ENCODE results near the gene TSSK1B.
"Not testable (repeated sequence)": the region's sequence is repeated elsewhere in the genome, so short reads cannot be mapped to it uniquely, and the experiment has no call there.

TSSK1B gene, protein sequence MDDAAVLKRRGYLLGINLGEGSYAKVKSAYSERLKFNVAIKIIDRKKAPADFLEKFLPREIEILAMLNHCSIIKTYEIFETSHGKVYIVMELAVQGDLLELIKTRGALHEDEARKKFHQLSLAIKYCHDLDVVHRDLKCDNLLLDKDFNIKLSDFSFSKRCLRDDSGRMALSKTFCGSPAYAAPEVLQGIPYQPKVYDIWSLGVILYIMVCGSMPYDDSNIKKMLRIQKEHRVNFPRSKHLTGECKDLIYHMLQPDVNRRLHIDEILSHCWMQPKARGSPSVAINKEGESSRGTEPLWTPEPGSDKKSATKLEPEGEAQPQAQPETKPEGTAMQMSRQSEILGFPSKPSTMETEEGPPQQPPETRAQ

DNA sequence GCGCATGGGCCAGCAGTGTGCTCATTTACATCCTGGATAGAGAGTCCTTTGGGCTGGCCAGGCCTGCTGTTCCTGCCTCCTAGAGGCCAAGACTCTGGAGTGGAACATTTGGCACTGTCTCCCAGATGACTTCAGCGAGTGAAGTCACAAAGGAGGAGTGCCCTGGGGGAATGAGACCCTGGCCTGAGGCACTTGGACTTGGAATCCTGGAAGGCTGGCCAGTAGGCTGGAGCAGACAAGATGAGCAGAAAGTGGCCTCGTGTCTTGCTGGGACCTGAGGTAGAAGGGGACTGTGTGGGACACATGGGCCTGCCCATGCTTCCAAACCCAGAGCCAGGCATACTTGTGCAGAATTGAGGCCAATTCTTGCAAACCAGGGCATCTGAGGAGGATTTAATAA lies at the start of gene TSSK1B:
Gene TSSK1B (minus strand): TSS at position 101 of the 400 bp plus-strand sequence. CDS start 150 bp downstream, outside the sequence.
- no peak within 1 kb of the TSS for H3K4me3 ChIP-seq (ENCODE audit: low read depth, low read length)
- no peak for DNase-seq (ENCODE audit: low read depth)

DNA sequence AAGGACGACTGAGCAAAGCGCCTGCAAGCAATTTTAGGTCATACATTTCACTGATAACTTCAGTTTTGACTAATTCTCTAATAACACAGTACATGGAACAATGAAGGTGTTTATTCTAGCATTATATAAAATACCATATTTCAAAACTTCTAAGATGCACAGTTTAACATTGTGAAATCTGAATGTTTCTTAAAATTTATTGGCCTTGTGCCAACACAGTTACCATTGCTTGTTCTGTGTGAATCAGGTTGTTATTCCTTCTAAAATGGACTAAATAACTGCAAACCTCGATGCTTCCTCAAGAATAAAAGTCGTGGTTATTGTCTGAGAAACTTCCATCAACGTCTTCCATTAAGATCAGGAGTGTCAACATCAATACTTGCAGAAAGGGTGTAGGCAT lies 45.5 kb upstream of the TSSK1B start:
- no peak for DNase-seq (ENCODE audit: low read depth)
- no peak overlapping the region for H3K4me3 ChIP-seq (ENCODE audit: low read depth, low read length)

DNA sequence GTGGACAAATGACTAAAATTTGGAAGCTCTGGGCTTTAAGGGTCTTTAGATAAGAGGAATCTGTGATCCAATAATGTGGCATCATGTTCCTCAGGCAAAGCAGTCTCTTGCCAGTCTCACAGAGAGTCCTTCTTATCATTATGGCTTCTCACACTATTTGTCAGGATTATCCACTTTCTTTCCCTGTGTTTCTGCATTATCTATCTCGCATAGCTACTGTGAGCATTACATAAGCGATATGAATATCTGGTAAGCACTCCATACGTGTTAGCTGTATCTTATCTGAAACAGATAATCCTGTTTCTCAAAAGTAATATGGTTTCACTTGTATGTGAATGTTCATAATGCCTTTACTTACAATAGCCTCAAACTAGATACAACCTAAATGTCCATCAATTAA lies 43.9 kb upstream of the TSSK1B start:
- no peak for DNase-seq (ENCODE audit: low read depth)

DNA sequence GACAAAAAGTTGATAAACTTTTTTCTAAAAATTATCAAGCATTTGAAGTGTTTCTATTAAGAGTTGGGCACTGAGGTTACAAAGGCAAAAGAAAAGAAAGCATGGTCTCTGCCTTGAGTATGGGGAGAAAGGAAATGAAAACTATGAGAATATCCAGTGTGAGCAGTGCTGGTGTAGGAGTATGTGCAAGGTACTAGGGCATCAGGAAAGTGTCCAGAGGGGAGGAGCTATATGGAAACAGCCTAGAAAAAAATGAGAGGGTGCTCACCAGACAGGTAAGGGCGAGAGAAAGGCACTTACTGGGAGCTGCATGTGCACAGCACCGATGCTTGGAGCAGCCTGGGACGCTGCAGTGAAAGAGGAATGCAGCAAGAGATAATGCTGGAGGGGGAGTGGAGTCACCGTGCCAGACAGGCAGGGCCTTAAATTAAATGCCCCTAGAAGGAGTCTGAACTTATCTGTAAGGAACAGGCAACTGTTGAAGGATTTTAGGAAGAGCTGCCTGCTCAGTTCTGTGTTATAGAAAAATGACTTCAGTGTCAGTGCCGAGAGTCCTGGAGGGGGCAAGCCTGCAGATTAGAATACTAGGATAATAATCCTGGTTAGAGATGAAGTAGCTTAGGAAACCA lies 39.4 kb upstream of the TSSK1B start:
- no peak overlapping the region for H3K4me3 ChIP-seq (ENCODE audit: low read depth, low read length)
- no peak for DNase-seq (ENCODE audit: low read depth)

More for the DNA sequence above, 43.9 kb upstream of the TSSK1B start:
- H3K4me3 ChIP-seq (ENCODE audit: low read depth, low read length), result no peak overlapping the region

DNA sequence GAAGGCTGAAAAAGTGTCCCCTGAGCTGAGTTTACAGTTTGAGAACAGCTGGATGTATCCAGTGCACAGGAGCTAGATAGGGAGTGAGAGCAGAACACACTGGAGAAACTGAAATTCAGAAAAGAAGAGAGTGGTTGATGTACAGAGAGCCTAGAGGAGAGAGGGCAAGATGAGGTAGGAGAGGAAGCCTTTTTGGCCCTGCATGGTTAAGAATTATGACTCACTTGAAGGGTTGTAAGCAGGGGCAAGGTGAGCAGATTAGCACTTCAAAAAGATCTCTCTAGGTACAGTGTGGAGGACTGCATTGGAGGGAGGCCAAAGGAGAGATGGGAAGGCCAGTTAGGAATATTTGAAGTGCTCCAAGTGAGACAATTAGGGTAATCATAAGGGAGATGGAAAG lies 28.2 kb upstream of the TSSK1B start:
- DNase-seq (ENCODE audit: low read depth), result no peak
- no peak overlapping the region for H3K4me3 ChIP-seq (ENCODE audit: low read depth, low read length)

DNA sequence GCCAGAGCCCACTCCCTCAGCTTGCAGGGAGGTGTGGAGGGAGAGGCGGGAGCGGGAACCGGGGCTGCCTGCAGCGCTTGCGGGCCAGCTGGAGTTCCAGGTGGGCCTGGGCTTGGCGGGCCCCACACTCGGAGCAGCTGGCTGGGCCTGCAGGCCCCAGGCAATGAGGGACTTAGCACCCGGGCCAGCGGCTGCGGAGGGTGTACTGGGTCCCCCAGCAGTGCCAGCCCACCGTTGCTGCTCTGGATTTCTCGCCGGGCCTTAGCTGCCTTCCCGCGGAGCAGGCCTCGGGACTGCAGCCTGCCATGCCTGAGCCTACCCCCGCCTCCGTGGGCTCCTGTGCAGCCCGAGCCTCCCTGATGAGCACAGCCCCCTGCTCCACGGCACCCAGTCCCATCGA lies 22.3 kb upstream of the TSSK1B start:
- H3K4me3 ChIP-seq (ENCODE audit: low read depth, low read length); DNase-seq (ENCODE audit: low read depth): not testable (repeated sequence)

DNA sequence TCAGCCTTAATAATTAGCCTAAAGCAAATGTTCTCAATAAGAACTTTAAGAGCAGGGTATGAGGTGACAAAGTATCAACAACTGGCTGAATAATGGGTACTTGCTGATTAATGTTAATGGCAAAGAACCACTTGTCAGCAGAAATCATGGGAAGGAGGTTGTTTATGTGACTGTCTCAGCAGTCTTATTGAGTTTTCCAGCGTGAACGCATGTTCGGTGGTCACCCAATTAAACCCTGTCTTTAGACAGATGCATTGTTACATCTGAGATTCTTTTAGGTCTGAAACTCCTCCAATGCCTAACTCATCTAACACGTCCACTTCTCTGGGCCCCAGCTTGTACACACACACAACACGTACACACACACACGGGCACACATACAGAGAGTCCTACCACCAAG lies 18.2 kb upstream of the TSSK1B start:
- no peak for DNase-seq (ENCODE audit: low read depth)
- no peak overlapping the region for H3K4me3 ChIP-seq (ENCODE audit: low read depth, low read length)

DNA sequence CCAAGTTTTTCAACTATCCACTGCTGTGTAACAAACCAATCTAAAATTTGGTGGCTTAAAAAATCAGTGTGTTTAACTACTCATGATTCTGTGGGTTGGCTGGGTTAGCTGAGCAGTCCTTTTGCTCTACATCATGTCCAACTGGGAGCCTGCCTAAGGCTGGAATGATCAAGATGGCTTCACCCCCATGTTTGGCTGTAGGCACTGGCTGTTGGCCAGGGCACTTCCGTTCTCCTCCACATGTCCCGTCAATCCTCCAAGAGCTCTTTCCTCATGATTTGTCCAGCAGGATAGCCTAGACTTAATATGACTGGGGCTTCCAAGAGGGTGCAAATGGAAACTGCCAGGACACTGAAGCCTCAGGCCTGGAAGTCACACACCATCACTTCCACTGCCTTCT lies 17.0 kb upstream of the TSSK1B start:
- DNase-seq (ENCODE audit: low read depth), result no peak
- H3K4me3 ChIP-seq (ENCODE audit: low read depth, low read length), result no peak overlapping the region

DNA sequence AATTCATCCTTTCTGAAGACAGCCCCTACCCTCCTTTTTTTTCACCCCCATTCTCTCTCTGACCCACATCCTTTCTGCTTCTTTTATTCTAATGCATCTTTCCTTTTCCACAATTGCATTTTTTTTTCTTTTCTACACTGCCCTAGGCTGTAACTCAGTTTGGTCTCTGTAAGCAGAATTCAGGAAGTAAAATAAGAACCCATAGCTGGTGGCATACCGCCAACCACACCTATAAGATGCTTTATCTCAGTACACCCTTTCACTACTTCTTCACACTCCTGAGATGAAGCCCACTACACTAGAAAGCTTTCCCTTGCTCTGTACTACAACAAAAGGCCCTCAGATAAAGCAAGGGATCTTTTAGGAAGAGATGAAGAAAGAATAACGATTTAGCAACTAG lies 16.1 kb upstream of the TSSK1B start:
- no peak for DNase-seq (ENCODE audit: low read depth)
- no peak overlapping the region for H3K4me3 ChIP-seq (ENCODE audit: low read depth, low read length)

DNA sequence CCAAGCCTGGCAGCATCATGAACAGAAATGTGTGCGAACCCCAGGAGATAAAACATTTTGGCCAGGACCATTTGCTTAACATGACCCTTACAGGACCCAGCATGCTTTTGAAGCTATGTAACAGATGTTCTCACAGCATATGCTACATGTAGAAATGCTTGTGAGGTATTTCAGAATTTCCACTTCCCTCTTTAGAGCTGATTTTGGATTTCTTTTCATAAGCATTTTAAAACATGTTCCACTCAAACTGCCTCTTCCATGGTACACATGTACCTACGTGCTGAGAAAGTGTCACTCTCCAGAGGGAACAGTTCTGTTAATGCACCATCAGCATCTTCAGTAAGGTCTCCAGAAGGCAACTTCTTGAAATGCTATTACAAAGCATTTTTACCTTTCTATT lies 15.7 kb upstream of the TSSK1B start:
- peak; percentile 22 for DNase-seq (ENCODE audit: low read depth)
- H3K4me3 ChIP-seq (ENCODE audit: low read depth, low read length), result no peak overlapping the region

DNA sequence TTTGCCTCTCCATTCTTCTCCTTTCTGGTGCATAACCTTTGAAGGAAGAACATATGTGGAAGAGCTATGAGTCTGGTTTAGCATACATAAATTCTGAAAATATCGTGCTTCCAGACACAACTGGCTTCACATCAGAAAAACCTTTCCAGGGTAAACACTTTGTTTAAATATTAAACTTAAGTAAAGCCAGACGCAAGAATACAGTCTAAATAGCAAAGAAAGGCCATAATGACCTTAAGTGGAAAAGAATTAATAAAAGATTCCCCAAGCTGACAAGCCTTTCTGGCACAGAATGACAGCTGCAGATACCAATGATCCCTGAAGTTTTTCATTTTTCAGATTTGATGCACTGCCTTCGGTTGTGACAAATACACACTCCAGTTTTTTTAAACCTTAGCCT lies 13.5 kb upstream of the TSSK1B start:
- H3K4me3 ChIP-seq (ENCODE audit: low read depth, low read length), result no peak overlapping the region
- no peak for DNase-seq (ENCODE audit: low read depth)

DNA sequence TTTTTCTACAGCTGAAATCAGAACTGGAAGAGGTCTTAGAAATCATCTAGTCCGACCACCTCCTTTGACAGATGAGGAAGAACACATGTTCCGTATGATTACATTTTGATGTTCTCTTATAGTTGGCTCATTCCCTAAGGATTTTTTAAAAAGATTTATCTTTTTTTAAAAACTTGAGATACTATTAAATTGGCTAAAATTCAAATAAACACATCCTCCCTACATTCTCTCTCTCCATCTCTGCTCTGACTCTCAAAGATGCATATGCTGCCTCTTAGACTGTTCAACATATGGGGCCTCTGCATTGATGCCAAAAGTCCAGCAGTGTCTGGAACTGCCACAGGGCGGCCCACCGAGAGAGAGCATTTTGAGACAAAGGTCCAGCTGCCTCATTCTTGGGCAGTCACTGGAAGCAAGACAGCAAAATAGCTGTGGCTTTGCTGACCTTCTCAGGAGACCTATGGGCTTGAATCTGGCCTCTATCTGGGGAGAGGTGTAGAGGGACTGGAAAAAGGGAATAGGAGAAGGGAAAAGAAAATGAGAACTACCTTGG lies 12.8 kb upstream of the TSSK1B start:
- no peak for DNase-seq (ENCODE audit: low read depth)
- no peak overlapping the region for H3K4me3 ChIP-seq (ENCODE audit: low read depth, low read length)

DNA sequence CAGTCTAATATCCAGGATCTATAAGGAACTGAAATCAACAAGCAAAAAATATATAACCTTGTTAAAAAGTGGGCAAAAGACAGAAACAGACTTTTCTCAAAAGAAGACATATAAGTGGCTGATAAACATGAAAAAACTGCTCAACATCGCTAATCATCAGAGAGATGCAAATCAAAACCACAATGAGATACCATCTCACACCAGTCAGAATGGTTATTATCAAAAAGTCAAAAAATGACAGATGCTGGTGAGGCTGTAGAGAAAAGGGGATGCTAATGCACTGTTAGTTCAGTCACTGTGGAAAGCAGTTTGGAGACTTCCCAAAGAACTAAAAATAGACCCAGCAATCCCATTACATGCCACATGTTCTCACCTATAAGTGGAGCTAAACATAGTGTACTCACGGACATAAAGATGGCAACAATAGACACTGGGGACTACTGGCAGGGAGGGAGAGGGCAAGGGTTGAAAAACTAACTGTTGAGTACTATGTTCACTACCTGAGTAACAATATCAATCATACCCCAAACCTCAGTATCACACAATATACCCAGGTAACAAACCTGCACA lies 11.7 kb upstream of the TSSK1B start:
- no peak for DNase-seq (ENCODE audit: low read depth)
- no peak overlapping the region for H3K4me3 ChIP-seq (ENCODE audit: low read depth, low read length)

DNA sequence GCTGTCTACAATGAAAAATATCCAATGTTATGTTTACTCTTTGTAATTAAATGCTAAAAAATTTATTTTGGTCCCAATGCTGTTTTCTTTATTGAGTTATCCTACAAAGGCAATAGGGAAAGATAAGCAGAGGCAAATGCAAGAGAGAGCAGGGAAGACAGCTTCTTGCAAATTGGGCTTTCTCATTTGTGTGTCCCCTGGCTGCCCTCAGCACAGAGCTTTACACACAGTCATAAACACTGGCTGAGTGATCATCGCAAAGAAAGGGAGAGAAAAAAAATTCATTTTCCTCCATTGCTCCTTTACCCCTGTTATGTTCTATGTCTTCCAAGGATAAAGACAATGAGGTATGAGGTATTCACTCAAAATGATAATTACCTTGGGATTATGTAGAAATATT lies 2.3 kb upstream of the TSSK1B start:
- H3K4me3 ChIP-seq (ENCODE audit: low read depth, low read length), result no peak overlapping the region
- DNase-seq (ENCODE audit: low read depth), result no peak

DNA sequence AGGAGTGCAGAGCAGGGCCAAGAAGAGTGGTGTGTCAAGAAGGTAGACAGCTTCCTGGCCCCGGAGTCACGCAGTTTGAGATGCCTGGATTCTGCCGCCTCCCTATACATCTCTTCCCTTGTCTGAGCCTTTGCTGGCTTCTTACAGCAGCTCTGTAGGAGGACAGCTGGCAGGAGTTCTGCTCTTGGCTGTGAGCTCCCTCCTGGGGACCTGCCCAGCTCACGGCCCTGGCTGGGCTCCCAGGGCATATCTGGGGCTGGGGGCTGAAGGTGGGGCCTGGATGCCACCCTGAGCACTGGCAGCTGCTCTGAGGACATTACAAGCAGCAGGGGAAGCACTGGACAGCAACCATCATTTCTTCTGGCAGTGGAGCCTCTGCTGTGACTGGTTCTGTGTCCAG lies 786 bp upstream of the TSSK1B start:
- no peak for DNase-seq (ENCODE audit: low read depth)
- no peak overlapping the region for H3K4me3 ChIP-seq (ENCODE audit: low read depth, low read length)

DNA sequence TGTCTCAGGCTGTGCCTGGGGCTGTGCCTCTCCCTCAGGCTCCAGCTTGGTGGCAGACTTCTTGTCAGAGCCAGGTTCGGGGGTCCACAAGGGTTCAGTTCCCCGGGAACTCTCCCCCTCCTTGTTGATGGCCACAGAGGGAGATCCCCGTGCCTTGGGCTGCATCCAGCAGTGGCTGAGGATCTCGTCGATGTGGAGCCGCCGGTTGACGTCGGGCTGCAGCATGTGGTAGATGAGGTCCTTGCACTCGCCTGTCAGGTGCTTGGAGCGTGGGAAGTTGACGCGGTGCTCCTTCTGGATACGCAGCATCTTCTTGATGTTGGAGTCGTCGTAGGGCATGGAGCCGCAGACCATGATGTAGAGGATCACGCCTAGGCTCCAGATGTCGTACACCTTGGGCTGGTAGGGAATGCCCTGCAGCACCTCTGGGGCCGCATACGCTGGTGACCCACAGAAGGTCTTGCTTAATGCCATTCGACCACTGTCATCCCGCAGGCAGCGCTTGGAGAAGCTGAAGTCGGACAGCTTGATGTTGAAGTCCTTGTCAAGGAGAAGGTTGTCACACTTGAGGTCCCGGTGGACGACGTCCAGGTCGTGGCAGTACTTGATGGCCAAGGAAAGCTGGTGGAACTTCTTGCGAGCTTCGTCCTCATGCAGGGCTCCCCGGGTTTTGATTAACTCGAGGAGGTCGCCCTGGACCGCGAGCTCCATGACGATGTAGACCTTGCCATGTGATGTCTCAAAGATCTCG lies 752 bp downstream of the TSSK1B start:
- no peak for DNase-seq (ENCODE audit: low read depth)

DNA sequence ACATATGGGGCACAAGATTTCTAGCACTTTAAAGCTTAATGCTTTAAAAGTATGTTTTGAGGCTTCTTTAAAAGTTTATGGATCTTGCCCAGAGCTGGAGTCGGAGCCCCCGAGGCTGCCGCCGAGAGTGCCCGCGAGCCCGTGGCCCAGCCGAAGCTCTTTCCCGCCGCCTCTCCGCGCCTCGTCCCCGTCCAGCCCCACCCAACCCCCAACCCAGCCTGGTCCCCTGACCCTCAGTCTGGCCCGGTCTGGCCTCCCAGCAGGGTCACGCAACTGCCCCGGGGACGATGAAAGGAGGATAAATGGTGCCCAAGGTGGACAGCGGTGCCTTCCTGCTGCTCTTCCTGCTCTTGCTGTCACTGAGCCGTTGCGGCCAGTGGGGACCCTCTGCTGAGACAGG lies 1.7 kb downstream of the TSSK1B start:
- no peak for DNase-seq (ENCODE audit: low read depth)

More for the DNA sequence above, 752 bp downstream of the TSSK1B start:
- H3K4me3 ChIP-seq (ENCODE audit: low read depth, low read length), result no peak overlapping the region

DNA sequence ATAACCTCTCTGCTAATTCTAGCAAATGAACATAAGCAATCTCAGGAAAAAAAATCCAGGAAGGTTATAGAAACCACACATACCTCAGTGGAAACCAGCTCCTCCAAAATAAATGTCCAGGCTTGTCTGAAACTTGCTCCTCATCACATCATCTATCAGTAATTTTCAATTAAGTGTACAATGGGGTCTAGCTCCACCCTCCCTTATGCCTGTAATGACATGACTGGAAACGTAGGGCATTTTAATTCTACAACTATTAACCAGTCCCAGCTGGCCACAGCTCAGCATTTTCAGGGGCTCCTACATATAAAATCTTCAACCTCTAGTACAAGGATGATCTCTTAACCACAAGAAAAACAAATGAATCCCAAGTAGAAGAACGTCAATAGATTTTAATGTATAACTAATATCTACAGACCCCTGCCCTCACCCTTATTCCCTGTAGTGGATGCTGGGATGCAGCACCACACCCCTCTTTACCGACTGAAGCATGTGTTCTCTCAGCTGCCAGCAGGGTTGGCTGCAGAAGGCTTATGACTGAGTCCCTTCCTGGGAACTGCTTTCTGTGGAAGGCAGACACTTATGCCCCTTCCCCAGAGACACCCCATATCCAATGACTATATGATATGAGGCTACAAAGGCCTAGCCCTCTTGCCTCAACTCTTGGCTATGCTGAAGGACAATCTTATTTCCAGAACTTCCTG lies 6.8 kb downstream of the TSSK1B start:
- H3K4me3 ChIP-seq (ENCODE audit: low read depth, low read length), result no peak overlapping the region
- no peak for DNase-seq (ENCODE audit: low read depth)

More for the DNA sequence above, 1.7 kb downstream of the TSSK1B start:
- no peak overlapping the region for H3K4me3 ChIP-seq (ENCODE audit: low read depth, low read length)

DNA sequence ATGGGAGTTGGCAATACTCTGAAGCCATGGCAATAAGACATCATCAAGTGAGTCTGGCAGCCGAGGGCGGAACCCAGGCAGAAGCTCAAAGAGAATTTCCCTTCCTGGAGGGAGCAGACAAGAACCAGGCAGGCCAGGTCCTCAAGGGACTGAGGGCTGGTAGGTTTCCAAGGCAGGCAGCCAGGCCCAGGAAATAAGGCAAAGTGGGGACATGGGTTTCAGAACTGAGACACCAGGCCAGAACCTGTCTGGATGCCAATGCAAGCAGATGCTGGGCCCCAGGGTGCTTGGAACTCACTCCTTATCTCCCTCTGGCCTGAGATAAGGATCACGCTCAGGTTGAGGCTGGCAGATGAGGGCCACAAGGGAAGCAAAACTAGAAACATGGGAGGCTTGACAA lies 8.9 kb downstream of the TSSK1B start:
- DNase-seq (ENCODE audit: low read depth), result no peak
- no peak overlapping the region for H3K4me3 ChIP-seq (ENCODE audit: low read depth, low read length)
